GM10847 (cell line): ENCODE data around the gene ZBTB7A.

ENCODE experiments used
- POLR2A ChIP-seq: IDR thresholded peaks from 2 replicates; pipeline ENCODE4 v1.6.1; 2011; ENCODE audit not compliant: insufficient read length; ENCODE audit errors: extremely low read depth

ZBTB7A gene

DNA sequence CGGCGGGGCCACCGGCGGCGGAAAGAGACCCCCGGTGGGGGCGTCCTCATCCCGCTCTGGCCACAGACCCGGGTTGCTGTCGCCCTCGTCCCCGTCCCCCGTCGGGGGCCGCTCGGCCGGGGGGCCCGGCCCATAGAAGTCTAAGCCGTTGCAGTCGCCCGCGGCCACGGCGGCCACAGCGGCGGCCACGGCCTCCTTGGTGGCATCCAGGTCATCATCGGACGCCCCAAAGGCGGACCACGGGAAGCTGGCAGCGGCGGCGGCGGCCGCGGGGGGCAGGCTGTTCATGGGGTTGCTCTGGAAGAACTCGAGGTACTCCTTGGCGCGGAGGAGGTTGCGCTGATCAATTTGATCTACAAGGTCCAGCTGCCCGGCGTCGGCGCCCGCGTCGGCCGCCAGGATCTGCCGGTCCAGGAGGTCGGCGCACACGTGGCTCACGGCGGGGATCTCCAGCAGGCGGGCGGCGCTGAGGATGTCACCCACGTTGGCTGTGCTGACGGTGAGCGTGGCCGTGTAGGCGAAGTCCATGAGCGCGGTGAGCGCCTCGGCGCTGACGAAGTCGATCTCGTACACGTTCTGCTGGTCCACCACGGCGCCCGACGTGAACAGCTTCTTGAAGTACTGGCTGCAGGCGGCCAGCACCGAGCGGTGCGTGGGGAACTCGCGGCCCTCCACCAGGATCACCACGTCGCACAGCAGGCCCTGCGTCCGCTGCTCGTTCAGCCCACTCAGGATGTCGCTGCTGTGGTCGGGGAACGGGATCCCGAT is 12.1 kb downstream of the ZBTB7A start:
- TF ChIP-seq POLR2A, result no peak

GRCh38 chr19:4053423-4054324 is 13.0 kb downstream of the ZBTB7A start:
- no peak for TF ChIP-seq POLR2A

- TF ChIP-seq POLR2A, result no peak
Measured at GRCh38 chr19:4052993-4053422, 13.7 kb downstream of the ZBTB7A start.

- TF ChIP-seq POLR2A, result no peak
Measured at GRCh38 chr19:4052114-4052992, 14.3 kb downstream of the ZBTB7A start.

DNA sequence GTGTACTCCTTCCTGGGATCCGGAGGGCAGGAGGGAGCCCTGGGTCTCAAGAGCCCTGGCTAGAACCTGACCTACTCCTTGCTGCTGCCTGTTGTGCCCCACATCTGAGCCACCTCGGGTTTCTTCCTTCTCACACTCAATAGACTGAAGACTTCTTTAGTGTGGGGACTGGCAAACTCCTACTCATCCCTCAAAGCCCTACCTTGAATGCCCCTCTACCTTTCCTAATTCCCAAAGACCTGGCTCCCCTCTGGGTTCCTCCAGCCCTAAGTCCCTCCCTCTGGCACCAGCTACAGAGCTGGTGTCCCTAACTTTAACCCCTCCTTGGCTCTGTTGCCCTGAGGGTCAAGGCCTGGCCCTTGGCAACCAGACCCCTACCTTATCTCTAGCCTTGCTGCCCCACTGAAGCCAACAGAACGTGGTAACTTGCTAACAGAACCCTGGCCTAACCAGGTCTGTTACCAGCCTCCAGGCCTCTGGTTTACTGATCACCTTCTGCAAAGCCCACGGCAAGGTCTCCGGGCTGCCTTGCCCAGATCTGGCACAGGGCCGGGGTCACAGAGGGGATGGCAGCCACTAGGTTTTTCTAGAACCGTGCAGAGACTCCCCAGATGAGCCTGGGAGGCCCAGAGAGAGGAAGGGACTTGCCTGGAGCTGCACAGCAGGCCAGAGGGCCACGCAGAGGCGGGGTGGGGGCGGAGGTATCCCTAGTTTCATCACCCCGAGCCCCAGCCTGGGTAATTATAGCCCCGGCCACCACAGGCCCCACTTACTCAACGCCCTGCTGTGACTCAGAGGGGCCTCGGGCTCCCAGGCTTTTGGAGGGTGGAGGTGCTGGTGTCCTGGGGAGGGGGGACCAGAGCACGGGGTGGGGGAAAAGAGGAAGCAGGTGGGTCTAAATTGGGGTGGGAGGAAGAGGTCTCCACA is 15.3 kb downstream of the ZBTB7A start:
- TF ChIP-seq POLR2A, result no peak

GRCh38 chr19:4049432-4049831 is 17.3 kb downstream of the ZBTB7A start:
- TF ChIP-seq POLR2A, result no peak

- no peak for TF ChIP-seq POLR2A
Measured at GRCh38 chr19:4046946-4047683, 19.6 kb downstream of the ZBTB7A start.

DNA sequence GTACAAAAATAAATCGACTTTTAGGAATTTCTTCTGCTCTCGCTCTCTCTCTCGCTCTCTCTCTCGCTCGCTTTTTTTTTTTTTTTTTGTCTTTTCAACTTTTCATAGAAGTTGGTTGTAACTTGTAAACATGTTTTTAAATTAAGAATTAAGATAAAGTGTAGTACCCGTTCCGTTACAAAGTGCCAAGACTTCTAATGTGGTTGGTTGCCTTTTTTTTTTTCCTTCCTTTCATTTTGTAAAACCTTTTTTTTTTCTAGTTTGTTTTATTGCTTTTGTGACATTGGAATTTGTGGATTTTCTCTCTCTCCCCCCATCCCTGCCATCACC is 20.4 kb downstream of the ZBTB7A start:
- no peak for TF ChIP-seq POLR2A

DNA sequence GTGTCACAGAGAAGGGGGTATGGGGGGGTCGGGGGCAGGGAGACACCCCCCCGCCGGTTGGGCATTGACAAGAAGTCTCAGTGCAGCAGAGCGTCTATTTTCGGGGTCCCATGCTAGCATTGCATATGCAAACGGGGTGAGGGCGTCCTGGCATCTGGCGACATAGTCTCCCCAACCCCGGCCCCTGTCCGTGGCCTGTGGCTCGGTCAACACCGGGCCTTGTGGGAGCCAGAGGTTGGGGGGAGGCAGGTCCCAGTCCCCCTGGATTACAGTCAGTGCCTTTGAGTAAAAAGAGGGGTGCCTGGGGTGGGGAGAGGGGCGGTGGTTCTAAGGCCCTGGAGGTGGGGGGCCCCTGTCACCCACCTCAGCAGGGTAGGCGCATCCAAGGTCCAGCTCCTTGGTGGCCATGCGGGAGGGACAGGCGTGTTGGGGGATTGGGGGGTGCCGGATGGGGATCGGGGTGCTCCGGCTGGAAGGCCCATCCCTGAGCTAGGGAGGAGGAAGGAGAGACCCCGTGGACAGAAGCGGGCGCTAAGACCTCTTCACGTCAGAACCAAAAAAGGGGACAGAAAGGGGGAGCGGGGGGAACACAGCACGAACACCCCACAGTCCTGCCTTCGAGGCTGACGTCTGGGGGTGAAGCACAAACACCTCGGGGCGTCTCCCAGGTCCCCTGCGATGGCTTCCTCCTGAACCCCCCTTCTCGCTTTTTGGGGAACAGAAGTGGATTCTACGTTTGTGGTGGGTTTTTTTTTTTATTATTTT is 20.9 kb downstream of the ZBTB7A start:
- TF ChIP-seq POLR2A, result no peak

- TF ChIP-seq POLR2A, result no peak
Measured at GRCh38 chr19:4044990-4045465, 21.7 kb downstream of the ZBTB7A start.

- no peak for TF ChIP-seq POLR2A
Measured at GRCh38 chr19:4043966-4044715, 22.6 kb downstream of the ZBTB7A start.

DNA sequence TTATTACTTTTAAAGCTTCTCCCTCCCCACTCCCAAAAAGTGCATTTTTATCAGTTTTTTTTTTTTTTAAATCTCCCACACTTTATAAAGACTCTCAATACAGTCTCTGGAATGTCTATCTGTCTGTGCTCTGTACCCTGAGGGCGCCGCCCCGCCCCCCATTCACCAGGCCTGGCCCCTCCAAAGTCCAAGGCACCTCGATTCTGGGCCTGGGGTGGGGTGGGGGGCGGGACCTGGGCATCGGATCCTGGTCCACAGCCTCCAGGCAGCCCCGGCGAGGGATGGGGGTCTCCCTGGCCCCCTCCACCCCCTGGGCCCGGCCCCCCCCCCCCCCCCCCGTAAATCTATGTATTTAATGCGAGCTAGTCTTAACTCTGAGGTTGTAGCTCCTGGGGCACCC is 23.3 kb downstream of the ZBTB7A start:
- TF ChIP-seq POLR2A, result no peak
